GM19452 (cell line): Measurements from ENCODE around the gene FAM9C.
"Not testable (repeated sequence)": the region's sequence is repeated elsewhere in the genome, so short reads cannot be mapped to it uniquely, and the experiment has no call there.

Experiments used
- ATAC-seq: cut with Tn5 transposase; IDR thresholded peaks from one replicate; pipeline ENCODE4 v1.9.1; 2021; ENCODE audit not compliant: unreplicated experiment

The FAM9C gene

GRCh38 chrX:13043938-13044337 is 482 bp downstream of the FAM9C start:
- no peak for ATAC-seq

GRCh38 chrX:13043138-13043537 is 1.3 kb downstream of the FAM9C start:
- no peak for ATAC-seq

- ATAC-seq: no peak
Observed at GRCh38 chrX:13036896-13037295, 7.5 kb downstream of the FAM9C start.

DNA sequence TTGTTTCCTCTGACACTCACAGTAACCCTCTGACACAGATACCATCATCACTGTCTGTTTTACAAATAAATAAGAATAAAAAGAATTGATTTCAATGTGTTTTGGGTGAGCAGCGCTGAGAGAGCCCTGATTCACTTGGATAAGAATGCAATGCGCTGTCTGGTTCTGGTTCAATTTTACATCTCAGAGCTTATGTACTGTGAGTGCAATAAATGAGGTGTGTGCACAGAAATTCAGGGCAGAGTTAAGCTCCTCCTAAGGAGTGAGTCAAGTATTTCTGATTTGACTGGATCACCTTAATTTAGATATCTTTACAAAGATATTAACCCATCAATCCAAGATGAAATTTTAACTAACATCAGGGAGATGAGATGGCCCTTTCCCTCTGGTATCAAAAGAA is 11.2 kb downstream of the FAM9C start:
- ATAC-seq: no peak

DNA sequence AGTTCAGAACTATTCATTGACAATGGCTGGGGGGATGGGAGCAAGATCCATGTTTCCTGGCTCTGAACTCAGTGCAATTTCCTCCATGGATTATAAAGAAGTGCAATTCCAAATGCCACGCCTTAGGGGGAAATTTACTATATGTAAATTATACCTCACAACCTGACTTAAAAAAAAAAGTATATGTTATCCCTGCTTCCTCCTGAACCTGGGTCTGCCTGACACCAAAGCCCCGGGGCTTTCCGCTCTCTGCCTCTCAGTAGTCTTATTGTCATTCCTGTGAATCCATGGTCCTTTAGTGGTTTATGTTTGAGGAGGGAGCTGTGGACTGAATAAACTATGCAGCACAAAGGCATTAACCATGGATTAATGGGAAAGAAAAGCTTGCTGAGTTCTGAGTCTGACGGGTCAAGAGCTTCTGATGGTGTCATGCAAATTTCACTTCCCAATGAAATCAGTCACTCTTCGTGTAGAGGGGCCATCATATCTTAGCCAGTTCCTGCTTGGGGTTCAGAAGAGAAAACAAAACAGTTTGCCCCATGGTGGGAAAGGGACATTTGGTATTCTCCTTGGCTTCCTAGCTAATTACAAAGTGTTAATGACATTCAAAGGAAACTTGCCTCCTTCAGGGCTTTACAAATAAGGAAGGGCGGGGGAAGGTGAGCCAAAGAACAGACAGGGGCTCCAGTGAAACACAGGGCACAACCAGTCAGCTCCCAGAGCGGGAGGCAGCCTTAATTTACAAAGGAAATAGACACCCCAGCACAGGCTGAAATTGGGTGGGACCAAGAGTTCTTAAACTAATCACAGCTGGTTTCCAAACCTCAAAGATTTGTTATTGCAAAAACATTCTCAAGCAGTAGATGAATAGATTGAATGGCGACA is 14.3 kb downstream of the FAM9C start:
- no peak for ATAC-seq

DNA sequence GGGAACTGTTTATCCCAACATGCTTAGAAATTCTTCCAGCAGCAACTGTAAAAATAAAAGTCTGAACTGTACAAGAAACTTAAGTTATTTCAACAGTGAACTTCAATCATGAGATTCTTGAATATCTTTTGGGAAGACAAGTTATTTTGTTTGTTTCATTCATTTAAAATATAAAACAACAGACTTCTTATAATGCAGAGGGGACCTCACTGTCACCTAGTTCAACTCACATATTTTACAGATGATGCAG is 14.9 kb downstream of the FAM9C start:
- ATAC-seq: no peak

GRCh38 chrX:13028871-13029636 is 15.4 kb downstream of the FAM9C start:
- no peak for ATAC-seq

GRCh38 chrX:13026877-13027652 is 17.4 kb downstream of the FAM9C start:
- ATAC-seq: no peak

DNA sequence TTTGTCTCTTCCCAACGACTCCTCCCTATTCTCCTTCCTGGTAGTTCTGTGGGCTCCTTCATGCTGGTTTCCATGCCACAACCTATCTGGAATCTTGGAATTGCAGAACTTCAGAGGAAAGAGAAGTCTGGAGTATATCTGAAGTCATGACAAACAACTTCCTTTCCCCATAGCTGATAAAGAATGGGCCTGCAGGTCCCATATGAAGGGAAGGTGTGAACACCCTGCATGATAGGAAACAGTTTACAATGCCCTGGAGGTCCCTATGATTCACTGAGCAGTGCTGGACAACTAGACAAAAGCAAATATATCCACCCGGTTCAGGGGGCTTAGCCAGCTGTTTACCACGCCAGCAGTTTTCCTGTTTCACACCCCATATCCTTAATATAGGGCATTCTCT is 19.4 kb downstream of the FAM9C start:
- no peak for ATAC-seq

DNA sequence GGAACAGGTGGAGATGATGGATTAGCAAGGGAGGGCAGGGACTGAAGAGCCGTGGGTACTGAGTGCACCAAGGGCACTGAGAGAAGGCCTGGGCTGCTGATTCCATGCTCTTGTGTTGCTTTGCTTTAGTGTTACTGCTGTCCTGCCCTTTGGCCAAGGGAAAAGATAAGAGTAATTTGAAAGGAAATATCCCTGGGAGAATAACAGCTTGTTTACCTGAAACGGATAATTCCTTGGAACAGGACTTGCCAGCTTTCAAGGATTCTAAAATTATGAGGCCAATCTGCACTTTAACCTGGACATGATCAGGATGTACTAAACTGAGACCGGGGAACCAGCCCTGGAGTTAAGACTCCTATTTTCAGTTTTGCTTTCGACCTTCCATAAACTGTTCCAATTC is 20.4 kb downstream of the FAM9C start:
- no peak for ATAC-seq

DNA sequence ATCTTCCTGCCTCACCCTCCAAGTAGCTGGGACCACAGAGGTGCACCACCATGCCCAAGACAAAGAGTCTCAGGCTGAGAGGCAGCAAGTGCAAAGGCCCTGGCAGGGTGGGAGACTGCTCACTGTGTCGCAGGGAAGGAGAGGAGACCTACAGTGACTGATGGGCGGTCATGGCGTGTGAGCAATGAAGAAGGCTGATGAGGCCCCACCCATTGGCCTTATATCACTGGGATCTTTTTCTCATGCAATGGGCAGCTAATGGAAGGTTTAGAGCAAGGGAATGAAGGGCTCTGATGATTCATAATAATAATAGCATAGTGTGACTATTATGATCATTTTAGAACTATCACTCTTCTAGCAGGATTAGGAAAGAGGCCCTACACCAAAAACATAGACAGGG is 20.9 kb downstream of the FAM9C start:
- ATAC-seq: no peak

DNA sequence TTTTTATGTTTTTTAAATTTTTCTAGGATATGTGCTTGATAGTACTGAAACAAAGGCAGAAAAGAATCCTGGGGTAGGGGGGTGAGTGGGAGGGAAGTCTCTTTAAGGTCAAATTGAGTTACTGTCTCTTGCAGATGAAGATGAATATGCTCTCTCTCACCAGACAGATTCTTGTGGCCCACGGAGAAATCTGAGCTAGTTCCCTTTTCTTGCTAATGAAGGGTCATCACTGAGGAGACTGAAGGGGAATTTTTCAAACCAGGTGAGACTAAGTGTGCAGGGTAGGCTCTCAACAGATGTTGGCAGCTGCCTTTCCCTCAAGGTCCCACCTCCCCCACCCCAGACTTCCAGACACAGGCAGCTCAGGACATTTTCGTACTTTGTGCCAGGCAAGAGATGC is 21.5 kb downstream of the FAM9C start:
- ATAC-seq: no peak

GRCh38 chrX:13016731-13017130 is 27.7 kb downstream of the FAM9C start:
- not testable (repeated sequence) for ATAC-seq

GRCh38 chrX:13015536-13016236 is 28.7 kb downstream of the FAM9C start:
- ATAC-seq: no peak

- ATAC-seq: peak; percentile 27
Observed at GRCh38 chrX:13014111-13015096, 30.0 kb downstream of the FAM9C start.

GRCh38 chrX:13013363-13014110 is 30.9 kb downstream of the FAM9C start:
- peak; percentile 83 for ATAC-seq

- ATAC-seq: no peak
Observed at GRCh38 chrX:13010546-13010945, 33.9 kb downstream of the FAM9C start.

- ATAC-seq: no peak
Observed at GRCh38 chrX:13009844-13010243, 34.6 kb downstream of the FAM9C start.

DNA sequence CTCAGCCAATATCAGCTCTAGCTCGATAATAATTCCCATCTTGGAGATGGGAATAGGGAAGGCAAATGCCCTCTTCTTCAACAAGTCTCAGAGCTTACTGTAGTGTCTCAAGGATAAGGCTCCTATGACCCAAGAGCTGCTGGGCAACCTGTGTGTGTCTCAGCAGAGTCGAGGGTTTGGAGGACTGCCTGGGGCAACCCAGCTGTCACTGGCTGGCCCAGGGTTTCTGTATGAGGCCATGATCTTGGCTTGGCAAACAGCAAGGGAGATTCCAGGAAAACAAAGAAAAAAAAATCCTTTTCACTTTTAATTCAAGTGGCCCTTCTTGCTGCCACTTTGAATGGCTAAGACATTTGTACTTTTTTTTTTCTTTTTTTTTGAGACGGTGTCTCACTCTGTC is 35.1 kb downstream of the FAM9C start:
- no peak for ATAC-seq
